NCI-H2196 (cell line): ENCODE measurements around the gene SLC25A18.
"Not testable (repeated sequence)": the region's sequence is repeated elsewhere in the genome, so short reads cannot be mapped to it uniquely, and the experiment has no call there.

Source experiments
- DNase-seq: peaks from one replicate; lab custom pipeline; 2025; ENCODE audit not compliant: unreplicated experiment; lab: John Stamatoyannopoulos, UW

Gene SLC25A18, protein sequence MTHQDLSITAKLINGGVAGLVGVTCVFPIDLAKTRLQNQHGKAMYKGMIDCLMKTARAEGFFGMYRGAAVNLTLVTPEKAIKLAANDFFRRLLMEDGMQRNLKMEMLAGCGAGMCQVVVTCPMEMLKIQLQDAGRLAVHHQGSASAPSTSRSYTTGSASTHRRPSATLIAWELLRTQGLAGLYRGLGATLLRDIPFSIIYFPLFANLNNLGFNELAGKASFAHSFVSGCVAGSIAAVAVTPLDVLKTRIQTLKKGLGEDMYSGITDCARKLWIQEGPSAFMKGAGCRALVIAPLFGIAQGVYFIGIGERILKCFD

DNA sequence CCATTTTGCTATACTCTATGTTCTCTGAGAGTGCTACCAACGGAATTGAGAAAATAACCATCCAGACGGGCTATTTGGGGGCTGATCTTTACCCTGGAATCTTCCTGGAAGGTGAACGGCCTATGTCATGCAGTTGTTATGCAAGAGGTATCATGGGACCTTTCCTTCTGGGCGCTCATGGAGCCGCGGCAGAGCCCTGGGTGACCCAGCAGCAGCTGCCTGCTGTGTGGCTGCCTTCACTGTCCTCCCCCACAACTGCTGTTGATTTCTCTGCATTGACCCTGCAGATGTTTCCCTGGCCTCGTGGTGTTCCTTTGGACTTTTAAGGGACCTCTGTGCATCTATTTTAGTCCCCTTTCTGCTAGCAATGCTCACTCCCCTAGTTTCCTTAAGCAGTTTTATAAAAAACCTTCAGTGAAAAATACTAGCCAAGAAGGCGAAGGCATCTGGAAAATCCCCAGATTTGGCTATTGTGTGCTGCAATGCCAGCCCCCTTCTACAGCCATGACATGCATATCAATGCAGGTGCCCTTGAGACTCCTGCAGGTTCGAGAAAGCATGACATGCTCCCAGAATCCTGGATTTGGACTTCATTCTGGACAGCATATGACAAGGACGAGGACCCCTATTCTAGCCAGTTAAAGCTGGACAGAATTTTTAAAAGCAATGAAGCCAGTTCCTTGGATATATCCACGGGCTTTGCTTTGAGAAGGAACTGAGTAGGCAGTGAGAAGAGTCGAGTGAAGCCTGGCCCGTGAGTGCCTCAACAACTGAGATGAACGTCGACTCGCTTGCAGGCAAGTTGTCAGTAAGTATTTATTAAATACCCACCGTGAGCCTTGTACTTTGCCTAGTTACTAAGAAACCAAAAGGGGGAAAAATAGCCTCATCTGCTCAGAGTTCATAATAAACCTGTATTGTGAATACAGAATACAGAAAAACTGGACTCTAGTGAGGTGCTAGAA is at the start of gene SLC25A18:
SLC25A18 (plus strand) TSS at position 593 of the 965 bp plus-strand sequence. CDS start 16,447 bp downstream, outside the sequence.
- no peak for DNase-seq

DNA sequence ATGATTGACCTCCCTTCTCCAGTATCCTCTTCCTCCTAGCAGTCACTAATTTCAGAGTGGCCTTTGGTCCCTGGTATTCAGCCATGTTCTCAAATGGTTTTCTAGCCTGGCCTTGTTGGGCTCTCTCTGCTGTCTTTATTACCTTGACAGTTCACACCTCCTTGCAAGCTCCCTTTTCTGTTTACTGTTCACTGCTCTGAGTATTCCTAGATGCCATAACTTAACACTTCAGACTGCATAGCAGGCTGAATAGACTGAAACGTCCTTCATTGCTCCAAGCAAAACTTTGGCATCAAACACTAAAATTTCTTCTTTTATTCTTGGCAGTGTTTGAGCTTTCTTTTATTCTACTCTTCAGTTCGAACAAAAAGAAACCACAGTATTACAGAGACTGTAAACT is 49.7 kb upstream of the SLC25A18 start:
- no peak for DNase-seq

DNA sequence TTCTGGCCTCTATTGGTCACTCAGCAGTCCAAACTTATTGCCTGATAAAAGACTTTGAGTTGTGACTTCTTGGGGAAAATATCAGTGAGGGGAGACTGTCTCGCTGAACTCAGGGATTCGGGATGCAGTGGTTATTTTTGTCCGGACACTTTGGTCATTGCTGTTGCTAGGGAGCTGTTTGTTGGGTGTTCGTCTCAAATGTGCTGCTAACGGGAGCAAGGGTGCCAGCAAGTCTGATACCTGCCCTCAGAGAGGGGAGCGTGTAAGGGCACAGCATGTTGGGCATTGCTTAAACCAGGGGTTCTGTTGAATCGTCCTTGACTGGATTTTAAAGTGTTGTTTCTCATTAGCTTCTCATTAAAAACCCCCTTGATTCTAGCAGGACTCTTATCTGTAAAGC is 49.2 kb upstream of the SLC25A18 start:
- DNase-seq: no peak

DNA sequence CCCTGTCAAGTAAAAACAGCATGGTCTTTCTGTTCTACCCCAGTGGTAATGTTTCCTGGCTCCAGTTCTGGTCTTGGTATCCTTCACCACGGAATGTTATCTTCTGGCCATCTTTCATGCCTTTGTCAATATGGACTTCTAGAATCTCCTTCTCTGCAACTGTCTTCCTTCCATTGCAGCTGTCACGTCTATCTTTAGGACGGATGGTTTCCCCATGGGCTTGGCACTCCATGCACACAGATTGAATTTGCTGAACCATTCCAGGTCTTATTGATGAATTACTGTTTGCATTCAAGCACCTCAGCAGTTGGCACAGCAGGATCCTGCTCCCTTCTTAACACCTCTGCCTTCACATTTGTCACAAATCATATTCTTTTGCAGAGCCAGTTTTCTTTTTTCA is 44.9 kb upstream of the SLC25A18 start:
- DNase-seq: no peak

DNA sequence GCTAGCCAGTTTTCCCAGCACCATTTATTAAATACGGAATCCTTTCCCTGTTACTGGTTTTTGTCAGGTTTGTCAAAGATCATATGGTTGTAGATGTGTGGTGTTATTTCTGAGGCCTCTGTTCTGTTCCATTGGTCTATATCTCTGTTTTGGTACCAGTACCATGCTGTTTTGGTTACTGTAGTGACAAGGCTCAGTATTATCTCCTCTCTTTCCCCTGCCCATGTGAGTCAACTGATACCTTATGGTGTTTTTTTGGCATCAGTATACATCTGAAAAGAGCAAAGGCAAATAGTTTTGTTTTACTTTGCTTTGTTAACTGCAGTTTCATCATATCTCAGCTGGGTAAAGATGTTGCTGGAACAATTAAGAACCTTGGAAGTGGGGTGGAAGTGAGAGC is 41.3 kb upstream of the SLC25A18 start:
- not testable (repeated sequence) for DNase-seq

DNA sequence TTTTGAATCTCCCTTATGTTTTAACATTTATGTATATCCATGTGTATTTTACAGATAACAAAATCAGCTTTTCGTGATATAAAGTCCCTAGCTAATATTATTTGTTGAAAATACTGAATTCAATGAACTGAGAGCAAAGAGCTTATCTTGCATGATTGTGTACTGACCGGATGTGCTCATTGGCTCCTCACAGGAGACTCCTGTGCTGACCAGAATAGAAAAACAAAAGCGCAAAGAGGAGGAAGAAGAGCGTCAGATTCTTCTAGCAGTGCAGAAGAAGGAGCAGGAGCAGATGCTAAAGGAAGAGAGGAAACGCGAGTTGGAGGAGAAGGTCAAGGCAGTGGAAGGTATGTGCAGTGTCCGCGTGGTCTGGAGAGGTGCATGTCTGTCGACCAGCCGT is 39.4 kb upstream of the SLC25A18 start:
- no peak for DNase-seq

DNA sequence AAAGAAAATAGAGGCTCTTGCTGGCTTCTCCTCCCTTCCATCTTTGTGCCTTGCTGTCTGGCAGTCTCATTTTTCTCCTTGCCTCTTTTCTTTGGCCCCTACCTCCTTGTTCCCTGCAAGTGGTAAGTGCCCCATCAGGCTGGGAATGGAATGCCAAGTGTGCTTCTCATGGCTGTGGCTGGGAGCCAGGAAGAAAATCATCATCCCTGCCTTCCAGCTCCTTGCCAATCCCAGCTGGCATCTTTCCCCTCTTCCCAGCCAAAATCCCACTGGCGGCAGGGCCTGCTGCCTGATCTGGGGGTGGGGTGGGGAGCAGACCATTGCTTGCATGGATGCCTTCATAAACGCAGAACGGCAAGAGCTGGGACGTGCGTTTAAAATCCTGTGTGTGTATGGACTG is 27.0 kb upstream of the SLC25A18 start:
- DNase-seq: no peak

DNA sequence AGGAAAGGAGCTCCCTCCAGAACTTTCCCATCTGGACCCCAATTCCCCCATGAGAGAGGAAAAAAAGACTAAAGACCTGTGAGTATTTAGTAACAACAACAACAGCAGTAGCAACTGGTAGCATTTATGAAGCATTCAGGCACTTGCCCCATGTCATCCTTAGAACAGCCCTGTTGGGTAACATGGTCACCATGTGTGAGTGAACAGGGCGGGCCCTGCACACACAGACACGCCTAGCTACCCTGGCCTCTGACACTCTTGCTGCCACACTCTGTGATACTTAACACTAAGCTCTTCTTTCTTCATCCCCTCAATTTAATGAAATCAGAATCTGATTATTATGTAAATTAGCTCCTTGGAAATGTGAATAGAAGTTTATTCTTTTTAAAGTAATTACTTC is 26.1 kb upstream of the SLC25A18 start:
- DNase-seq: no peak

DNA sequence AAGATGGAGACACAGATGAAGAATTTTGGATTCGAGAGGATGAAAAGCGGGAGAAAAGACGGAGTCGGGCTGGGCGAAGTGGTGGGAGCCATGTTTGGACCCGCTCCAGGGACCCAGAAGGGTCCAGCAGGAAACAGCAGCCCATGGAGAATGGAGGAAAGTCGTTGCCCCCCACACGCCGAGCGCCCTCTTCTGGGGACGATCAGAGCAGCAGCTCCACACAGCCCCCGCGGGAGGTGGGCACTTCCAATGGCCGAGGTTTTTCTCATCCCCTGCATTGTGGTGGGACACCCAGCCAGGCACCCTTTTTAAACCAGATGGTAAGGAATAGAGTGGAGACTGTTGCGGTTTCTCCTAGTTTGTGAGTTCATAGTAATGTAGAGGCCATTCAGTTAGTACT is 22.8 kb upstream of the SLC25A18 start:
- DNase-seq: no peak

DNA sequence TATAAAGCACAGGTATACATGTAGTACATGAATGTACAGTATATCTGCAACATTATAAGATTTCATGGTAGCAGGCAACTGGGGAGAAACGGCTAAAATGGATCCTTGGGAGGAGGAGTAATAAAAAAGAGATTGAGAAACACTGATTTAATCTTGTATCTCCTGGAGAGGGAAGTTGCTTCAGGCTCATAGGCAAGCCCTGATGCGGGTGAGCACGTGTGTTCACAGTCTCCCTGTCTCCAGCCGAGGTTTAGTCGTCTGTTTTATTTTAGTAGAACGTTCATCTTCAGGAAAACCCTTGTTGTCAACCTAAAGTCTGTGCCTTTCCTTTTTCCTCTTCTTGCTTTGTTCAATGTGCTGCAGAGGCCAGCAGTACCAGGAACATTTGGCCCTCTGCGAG is 21.8 kb upstream of the SLC25A18 start:
- DNase-seq: no peak

DNA sequence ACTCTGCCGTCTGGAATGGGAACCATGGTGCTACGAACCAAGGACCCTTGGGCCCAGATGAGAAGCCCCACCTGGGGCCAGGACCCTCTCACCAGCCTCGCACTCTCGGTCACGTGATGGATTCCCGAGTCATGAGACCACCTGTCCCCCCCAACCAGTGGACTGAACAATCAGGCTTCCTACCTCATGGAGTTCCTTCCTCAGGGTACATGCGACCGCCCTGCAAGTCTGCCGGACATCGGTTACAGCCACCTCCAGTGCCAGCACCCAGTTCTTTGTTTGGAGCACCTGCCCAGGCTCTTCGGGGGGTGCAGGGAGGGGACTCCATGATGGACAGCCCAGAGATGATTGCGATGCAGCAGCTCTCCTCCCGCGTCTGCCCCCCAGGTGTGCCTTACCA is 20.8 kb upstream of the SLC25A18 start:
- no peak for DNase-seq

DNA sequence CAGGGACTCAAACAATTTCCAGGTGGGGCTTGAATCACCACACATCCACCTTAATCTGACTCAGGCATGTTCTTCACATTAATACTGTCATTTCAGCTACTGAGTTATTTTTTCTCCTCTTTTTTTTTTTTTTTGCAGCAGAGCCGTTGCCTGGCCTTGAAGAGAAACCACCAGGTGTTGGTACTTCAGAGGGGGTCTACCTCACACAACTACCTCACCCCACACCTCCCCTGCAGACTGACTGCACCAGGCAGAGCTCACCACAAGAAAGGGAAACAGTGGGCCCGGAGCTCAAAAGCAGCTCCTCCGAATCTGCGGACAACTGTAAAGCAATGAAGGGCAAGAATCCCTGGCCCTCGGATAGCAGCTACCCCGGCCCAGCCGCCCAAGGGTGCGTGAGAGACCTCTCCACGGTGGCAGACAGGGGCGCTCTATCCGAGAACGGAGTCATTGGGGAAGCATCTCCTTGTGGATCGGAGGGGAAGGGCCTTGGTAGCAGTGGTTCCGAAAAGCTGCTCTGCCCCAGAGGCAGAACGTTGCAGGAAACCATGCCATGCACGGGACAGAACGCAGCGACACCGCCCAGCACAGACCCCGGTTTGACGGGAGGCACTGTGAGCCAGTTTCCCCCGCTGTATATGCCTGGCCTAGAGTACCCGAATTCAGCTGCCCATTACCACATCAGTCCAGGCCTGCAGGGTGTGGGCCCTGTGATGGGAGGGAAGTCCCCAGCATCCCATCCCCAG is 15.1 kb upstream of the SLC25A18 start:
- DNase-seq: no peak

DNA sequence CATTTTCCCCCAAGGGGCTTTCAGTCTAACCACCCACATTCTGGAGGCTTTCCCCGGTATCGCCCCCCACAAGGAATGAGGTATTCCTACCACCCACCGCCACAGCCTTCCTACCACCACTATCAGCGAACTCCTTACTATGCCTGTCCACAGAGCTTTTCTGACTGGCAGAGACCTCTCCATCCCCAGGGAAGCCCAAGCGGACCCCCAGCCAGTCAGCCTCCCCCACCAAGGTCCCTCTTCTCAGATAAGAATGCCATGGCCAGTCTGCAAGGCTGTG is 14.6 kb upstream of the SLC25A18 start:
- no peak for DNase-seq

DNA sequence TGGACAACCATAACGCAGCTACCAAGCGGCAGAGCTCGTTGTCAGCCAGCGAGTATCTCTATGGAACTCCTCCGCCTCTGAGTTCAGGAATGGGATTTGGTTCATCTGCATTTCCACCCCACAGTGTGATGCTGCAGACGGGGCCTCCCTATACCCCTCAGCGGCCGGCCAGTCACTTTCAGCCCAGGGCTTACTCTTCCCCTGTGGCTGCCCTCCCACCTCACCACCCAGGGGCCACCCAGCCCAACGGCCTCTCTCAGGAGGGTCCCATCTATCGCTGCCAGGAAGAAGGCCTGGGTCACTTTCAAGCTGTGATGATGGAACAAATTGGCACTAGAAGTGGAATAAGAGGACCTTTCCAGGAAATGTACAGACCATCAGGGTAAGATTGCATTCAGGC is 14.1 kb upstream of the SLC25A18 start:
- no peak for DNase-seq

DNA sequence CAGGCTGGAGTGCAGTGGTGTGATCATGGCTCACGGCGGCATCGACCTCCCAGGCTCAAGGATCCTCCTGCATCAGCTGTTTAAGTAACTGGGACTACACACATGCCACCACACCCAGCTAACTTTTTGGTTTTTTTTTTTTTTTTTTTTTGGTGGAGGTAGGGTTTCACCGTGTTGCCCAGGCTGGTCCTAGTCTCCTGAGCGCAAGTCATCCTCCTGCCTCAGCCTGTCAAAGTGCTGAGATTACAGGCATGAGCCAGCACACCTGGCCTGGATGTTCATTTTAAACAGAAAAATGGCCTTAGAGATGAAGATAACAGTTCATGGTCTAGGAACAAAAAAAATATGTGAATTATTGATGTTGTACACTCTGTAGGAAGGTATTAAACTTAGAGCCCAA is 13.6 kb upstream of the SLC25A18 start:
- DNase-seq: no peak

DNA sequence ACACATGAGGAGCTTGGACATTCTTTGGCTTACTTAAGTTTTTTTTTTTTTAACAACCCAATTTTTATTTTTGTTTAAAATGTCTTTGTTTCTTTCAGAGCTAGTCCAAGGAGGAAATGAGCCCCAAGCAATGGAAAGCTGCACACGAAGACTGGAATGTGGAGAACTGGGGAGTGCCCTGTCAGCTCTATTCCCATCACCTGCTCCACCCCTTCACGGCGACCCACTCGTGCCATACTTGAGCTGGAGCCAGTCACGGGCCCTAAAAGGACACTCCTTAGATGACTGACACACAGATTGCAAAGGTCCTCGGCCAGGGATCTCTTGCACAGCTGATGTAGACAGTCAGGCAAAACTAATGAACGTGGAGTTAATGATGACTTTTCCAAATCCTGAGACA is 10.6 kb upstream of the SLC25A18 start:
- DNase-seq: no peak

DNA sequence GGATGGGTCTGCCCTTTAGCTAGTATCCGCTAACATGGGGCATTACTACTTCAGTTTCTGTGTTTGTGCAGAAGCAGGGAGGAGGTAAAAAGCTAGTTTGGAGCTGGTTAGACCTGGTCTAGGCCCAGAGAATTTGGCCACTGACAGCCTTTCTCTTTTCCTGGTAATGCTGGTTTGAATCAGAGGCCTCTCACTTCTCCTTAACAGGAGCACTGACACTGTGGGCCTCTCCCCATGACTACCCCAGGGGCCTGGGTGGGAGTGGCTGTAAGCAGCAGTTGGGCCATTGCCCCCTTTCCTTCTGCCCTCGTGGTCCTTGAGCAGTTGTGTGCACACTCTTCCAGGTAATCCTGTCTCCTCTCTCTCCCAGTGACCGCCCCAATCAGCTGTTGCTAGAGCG is 8.5 kb upstream of the SLC25A18 start:
- no peak for DNase-seq

DNA sequence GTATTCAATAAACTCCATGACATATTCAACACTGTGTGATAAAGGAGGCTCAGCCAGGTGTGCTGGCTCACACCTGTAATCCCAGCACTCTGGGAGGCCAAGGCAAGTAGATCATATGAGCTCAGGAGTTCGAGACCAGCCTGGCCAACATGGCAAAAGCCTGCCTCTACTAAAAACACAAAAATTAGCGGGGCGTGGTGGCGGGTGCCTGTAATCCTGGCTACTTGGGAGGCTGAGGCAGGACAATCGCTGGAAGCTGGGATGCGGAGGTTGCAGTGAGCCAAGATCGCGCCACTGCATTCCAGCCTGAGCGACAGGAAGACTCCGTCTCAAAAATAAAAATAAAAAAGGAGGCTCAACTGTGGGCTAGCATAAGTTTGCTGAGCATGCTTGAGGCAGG is 4.1 kb upstream of the SLC25A18 start:
- no peak for DNase-seq

DNA sequence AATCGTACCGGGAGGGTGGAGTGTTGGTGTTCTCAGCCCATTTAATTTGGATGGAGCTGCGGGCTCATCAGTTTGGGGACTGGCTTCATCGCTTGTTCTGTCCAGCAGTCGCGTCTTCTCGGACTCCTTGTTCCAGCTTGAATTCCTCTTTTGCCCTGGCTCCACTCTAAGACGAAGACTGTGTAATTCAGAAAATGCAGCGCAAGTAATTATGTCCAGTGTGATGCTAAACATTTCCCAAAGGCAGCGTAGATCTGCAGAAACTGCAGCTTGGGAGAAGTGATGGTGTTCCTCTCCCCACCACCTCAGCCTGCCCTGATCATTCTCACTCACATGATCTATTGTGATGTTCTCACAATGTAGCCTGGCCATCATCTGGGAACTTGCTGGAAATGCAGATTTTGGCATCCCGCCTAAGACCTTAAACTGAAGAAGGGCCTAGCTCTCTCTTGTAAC is 666 bp downstream of the SLC25A18 start:
- no peak for DNase-seq

DNA sequence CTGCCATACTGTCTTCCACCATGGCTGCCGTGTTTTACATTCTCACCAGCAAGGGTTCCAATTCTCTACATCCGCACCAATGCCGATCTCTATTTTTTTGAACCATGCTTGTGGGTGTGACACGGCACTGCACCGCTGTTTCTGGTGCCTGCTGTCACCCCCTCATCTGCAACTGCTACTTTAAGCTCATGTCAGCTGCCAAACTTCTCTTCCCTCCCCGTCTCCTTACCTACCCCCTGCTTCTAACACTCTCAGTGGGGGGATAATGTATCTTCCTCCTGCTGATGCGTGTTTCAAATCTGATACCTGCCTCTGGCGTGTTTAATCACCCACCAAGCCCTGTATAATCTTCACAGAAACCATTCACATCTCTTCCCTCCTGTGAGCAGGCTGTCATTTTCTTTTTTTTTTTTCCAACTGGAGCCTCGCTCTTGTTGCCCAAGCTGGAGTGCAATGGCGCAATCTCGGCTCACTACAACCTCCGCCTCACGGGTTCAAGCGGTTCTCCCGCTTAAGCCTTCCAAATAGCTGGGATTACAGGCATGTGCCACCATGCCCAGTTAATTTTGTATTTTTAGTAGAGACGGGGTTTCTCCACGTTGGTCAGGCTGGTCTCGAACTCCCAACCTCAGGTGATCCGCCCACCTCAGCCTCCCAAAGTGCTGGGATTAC is 2.9 kb downstream of the SLC25A18 start:
- DNase-seq: not testable (repeated sequence)

DNA sequence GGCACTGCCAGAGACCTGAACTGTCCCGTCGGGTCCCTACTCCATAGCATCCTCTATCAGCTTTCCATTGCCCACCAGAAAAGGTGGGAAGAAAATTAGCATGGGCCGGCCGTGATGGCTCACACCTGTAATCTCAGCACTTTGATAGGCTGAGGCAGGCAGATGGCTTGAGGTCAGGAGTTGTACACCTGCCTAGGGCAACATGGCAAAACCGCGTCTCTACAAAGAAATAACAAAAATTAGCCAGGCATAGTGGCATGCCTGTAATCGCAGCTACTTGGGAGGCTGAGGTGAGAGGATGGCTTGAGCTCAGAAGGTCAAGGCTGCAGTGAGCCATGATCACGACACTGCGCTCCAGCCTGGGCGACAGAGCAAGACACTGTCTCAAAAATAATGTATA is 3.5 kb downstream of the SLC25A18 start:
- DNase-seq: no peak
